LHCN-M2 (cell line): ENCODE data around the gene MS4A6A. TPM values are rescaled to one million over a fixed set of nuclear protein-coding genes. Genes with fewer than 3 reads are reported as not detected.
"Not testable (repeated sequence)": the region's sequence is repeated elsewhere in the genome, so short reads cannot be mapped to it uniquely, and the experiment has no call there.

ENCODE experiments used
- DNase-seq: peaks from one replicate; pipeline ENCODE4 v3.0.0-alpha.2; 2012; ENCODE audit warnings: low read depth
- total RNA-seq: library from RNA; depleted of rRNA; stranded (reverse); fragments of >200 nt; gene quantifications from 2 replicates; pipeline ENCODE4 v1.2.3, GENCODE V29; 2014; rRNA removed

Gene MS4A6A
- total RNA-seq, 1 experiment from 2014 or later = not detected

- DNase-seq = not testable (repeated sequence)
Observed at GRCh38 chr11:60128866-60129265, 54.0 kb downstream of the MS4A6A start.

DNA sequence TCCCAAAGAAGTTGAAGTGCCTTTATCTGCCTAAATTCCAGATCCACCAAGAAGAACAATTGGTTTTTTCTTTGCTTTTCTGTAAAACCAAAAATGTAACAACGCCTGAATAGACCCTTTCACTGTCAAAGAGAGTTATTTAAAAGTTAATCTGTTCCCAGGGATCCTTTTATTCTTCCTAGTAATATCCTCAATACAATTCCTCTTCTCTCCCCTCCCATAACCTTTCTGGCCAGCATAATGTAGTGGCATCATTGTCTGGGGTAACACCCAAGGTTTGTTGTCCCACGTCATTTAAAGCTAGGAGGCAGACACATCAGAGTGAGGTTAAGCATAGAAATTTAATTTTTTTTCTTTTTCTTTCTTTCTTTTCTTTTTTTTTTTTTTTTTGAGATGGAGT, 54.5 kb downstream of the MS4A6A start:
- DNase-seq = no peak

DNA sequence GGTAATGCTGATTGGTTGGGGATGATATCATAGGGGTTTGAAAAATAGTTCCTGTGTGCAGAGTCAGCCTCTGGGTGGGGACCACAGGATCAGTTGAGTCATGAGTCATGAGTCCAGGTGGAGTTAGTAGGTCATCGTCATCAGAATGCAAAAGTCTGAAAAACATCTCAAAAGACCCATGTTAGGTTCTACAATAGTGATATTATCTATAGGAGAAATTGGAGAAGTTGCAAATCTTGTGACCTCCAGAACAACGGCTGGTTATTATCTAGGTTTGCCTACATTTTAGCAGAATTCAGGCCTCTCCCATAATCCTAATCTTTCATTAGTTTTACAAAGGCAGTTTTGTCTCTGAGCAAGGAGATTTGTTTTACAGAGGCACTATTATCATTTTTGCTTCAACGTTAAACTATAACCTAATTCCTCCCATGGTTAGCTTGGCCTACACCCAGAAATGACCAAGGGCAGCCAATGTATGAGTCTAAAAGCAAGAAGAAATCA, 55.5 kb downstream of the MS4A6A start:
- no peak for DNase-seq

- no peak for DNase-seq
Observed at GRCh38 chr11:60125956-60126585, 56.8 kb downstream of the MS4A6A start.

DNA sequence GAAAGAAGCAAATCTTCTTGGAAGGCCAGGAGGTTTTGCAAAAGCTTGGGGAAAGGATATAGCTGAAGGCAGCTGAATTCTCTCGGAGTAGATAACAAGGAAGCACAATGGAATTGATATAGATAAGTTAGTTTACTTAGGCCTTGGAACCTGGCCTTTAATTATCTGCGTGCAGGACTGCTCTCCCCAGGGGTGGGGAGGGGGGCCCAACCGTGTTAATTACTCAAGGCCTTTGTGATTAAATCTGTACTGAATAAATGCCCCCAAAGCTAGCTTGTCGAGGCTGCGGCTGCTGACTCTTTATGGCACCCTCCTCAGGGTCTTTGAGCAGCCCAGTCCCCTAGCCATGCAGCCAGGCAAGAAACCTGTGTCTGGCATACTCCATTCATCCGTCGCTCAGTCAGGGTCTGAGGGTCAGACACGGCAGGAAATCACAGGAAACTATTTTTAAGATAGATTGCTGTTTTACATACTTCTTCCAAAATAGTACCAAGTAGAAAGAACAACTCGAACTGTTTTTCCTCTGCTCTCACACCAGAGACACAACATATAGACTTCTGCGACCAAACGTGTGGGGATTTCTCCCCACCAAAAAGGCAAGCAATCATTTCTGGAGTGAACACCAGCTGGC, 58.0 kb downstream of the MS4A6A start:
- DNase-seq = no peak

Other genes starting within 250 kb of the MS4A6A start
- gene OOSP1, start 244.7 kb downstream of the MS4A6A start, total RNA-seq = not detected in 2 replicates
- not detected in 2 replicates for gene OOSP4A, start 219.1 kb downstream of the MS4A6A start, total RNA-seq
- gene OOSP4B, start 165.9 kb downstream of the MS4A6A start, total RNA-seq = not detected in 2 replicates
- gene OOSP2, start 142.7 kb downstream of the MS4A6A start, total RNA-seq = not detected in 2 replicates
- not detected in 2 replicates for gene MS4A3, start 126.4 kb downstream of the MS4A6A start, total RNA-seq
- gene MS4A2, start 94.4 kb downstream of the MS4A6A start, total RNA-seq = not detected in 2 replicates
- not detected in 2 replicates for gene MS4A4E, start 60.1 kb upstream of the MS4A6A start, total RNA-seq
- gene MS4A4A, start 97.6 kb upstream of the MS4A6A start, total RNA-seq = not detected in 2 replicates
- not detected in 2 replicates for gene MS4A6E, start 144.2 kb upstream of the MS4A6A start, total RNA-seq
- not detected in 2 replicates for gene MS4A7, start 195.4 kb upstream of the MS4A6A start, total RNA-seq
- gene MS4A14, start 213.4 kb upstream of the MS4A6A start, total RNA-seq = 0.11 TPM in 1 of 2 replicates, not detected in the other
- not detected in 2 replicates for gene MS4A5, start 246.5 kb upstream of the MS4A6A start, total RNA-seq